Myocyte (in vitro differentiated cells): ENCODE results near the gene WSB1. TPM values are rescaled to one million over a fixed set of nuclear protein-coding genes. Genes with fewer than 3 reads are reported as not detected.
"Not testable (repeated sequence)": the region's sequence is repeated elsewhere in the genome, so short reads cannot be mapped to it uniquely, and the experiment has no call there.

Experiments
- DNase-seq: peaks from one replicate; pipeline ENCODE4 v3.0.0-alpha.2; 2012; ENCODE audit warnings: low read depth
- polyA plus RNA-seq: library from polyadenylated mRNA; unstranded; fragments of >200 nt; gene quantifications from one replicate; pipeline ENCODE4 v1.2.1, GENCODE V29; 2012; ENCODE audit warnings: missing spikeins
- total RNA-seq: library from RNA; depleted of rRNA; stranded (reverse); fragments of >200 nt; gene quantifications from 2 replicates; pipeline ENCODE4 v1.2.3, GENCODE V29; 2014

The WSB1 gene
- 128 and 134 TPM in 2 replicates for total RNA-seq
- polyA plus RNA-seq, result 85.8 TPM

GRCh38 chr17:27293898-27294688 lies at the start of gene WSB1:
Gene WSB1, plus strand, starts transcription at chr17:27294114. Its CDS starts 282 bp downstream, at chr17:27294396.
- peak; percentile 95 for DNase-seq

GRCh38 chr17:27244491-27245223 lies 49.3 kb upstream of the WSB1 start:
- peak; percentile 75 for DNase-seq

DNA sequence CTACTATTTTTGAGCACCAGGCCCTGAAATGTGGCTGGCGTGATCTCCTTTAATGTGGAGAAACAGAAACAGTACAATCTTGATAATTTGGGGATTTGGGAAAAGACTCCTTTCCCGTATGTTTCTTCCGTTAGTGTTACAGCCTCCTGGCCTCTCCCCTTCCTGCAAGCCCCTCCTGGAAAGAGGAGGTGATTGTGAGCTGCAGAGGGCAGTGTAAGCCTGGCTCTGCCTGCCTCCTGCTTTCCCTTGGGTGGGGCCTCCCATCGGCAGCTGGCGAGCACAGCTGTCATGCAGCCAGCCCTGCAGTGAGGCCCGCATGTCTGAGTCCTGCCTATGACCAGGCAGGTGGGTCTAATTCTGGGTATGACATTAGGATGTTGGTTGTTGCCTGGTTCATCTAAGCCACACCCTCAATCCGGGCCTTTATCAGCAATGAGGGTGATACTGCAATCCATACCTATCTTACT lies 48.7 kb upstream of the WSB1 start:
- DNase-seq, result peak; percentile 95

- no peak for DNase-seq
Observed at GRCh38 chr17:27246537-27246936, 47.4 kb upstream of the WSB1 start.

DNA sequence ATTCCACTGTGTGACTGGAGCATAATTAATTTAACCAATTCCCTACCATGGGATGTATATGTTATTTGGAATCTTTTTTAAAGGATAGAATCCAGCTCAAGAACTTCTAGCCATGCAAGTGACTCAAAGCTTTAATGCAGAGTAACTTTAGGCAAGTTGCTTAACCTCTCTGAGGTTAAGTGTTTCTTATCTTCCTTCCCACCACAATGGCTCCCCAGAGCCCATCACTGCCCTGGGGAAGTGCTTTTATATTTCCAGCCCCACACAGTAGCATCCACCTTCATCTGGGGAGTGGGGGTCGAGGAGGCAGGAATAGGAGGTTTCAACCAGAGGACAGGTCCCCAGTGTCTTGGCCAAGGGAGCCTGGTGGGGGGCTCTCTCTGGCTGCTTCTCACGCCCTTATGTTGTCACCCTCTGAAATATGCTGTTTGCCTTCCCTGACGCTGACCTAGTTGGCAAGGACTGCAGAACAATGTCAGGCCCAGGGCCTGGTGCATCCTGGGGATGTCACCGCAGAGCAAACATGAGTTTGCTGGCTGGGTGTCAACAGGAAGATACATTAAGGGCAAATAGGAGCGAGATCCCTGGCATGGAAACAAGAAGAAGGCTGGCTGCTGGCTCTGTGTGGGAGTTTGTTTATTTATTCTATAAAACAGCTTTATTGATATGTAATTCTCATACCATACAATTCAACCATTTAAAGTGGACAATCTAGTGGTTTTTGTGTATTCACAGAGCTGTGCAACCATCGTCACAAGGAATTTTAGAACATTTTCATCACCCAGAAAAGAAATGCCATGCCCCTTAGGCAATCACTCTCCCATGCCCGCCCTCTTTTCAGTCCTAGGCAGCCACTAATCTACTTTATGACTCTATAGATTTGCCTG lies 46.6 kb upstream of the WSB1 start:
- peak; percentile 29 for DNase-seq

GRCh38 chr17:27247958-27248342 lies 46.0 kb upstream of the WSB1 start:
- DNase-seq, result no peak

DNA sequence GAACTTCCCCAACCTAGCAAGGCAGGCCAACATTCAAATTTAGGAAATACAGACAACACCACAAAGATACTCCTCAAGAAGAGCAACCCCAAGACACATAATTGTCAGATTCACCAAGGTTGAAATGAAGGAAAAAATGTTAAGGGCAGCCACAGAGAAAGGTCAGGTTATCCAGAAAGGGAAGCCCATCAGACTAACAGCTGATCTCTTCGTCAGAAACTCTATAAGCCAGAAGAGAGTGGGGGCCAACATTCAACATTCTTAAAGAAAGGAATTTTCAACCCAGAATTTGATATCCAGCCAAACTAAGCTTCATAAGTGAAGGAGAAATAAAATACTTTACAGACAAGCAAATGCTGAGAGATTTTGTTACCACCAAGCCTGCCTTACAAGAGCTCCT lies 43.1 kb upstream of the WSB1 start:
- not testable (repeated sequence) for DNase-seq

GRCh38 chr17:27254802-27255201 lies 39.1 kb upstream of the WSB1 start:
- not testable (repeated sequence) for DNase-seq

- peak; percentile 15 for DNase-seq
Observed at GRCh38 chr17:27256225-27257030, 37.5 kb upstream of the WSB1 start.

GRCh38 chr17:27257031-27257357 lies 36.9 kb upstream of the WSB1 start:
- DNase-seq, result no peak

DNA sequence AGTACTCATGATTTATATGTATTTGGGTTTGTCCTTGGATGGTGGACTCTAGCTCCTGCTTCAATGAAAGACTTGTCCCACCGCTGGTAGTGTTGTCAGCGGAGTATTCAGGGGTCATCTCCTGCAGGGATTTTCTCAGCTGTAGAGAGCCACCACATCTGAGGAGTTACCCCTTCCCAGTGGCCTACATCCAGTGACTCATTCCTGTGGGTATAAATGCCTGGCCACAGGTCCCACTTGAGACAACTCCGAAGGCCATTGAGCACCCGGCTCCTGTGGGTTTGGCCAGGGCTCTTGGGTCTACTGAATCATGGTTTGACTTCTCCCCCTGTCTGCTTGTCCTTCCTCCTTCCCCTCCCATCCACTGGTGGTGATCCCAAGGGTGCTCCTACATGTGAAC lies 34.6 kb upstream of the WSB1 start:
- DNase-seq, result peak; percentile 75

DNA sequence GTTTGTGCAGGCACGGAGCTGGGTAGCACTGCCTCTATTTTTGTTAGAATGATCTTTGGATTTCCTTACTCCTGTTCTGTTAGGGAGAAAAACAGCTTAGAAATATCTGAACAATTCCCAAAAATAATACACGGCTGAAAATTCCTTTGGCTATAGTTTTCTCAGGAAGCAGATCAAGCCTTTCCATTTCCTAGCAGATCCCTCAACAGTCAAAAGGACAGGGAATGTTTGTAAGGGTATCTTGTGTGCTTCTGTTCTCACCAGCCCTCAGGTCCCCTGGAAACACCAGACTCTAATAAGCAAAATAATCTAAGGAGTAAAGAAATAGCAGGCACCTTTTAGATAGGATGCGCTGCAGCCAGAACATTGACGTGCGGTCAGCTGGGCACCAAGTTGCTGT lies 30.5 kb upstream of the WSB1 start:
- DNase-seq, result no peak

GRCh38 chr17:27264068-27264812 lies 29.7 kb upstream of the WSB1 start:
- no peak for DNase-seq

GRCh38 chr17:27265333-27265732 lies 28.6 kb upstream of the WSB1 start:
- no peak for DNase-seq

DNA sequence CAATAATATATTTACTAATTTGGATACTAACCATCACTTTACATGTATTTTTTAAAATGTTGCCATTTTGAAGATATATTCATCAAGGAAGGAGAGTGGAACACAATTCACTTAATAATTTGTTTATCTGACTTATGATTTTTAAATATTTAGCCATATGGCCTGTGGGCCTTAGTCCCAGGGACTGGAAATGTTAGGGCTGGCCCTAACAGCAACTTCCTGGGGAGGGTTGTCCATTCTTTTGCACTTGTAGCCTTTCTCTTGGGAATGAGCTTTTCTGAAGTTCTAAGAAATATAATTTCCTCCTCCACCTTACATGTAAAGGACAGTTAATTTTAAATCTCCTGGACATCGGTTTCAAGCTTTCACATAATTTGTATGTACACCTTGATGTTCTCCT lies 27.7 kb upstream of the WSB1 start:
- no peak for DNase-seq

DNA sequence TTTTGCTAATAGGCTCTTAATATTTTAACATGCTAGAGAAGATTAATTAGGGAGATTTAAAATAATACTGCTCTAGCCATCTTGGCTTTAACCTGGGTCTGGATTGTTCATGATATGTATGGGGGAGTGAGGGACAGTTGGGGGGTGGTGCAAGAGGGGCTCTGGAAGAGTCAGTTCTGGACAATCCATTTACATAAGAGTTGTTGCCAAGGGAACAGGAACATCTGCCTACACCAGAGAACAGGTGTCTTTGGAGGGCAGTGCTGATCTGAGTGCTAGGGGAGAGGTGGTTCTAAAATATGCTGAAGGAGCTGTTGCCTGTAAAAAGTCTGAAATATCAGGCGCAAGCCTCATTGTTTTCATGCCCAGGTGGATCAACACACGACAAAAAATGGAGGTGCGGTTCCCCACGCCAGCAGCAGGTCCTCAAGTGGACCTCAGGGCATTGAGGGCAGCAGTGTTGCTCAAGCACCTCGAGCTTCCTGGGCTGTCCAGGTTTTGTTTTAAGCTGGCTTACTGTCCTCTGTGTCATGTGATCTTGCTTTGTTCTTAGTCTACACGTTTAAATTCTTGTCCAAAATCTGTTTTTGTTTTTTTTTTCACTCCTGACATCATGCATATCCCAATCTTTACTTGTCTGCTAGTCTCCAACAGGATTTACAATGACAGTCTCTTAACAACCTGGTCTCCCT lies 25.4 kb upstream of the WSB1 start:
- DNase-seq, result no peak

DNA sequence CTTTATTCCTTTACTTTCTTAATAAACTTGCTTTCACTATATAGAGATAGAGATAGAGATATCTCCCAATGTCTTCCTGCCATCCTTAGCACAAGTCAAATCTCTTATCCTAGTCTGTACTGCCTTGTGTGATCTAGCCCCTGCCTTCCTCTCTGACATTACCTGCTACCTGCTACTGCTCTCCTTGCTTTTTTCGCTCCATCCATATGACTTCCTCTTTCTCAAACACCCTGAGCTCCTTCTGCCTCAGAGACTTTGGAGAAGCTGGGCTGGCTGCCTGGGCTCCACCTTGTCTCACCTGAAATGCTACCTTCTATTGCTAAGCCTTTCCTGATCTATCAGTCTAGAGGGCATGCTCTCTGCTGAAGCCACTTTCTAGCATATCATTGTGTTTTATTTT lies 24.7 kb upstream of the WSB1 start:
- no peak for DNase-seq

GRCh38 chr17:27269974-27270373 lies 23.9 kb upstream of the WSB1 start:
- no peak for DNase-seq

DNA sequence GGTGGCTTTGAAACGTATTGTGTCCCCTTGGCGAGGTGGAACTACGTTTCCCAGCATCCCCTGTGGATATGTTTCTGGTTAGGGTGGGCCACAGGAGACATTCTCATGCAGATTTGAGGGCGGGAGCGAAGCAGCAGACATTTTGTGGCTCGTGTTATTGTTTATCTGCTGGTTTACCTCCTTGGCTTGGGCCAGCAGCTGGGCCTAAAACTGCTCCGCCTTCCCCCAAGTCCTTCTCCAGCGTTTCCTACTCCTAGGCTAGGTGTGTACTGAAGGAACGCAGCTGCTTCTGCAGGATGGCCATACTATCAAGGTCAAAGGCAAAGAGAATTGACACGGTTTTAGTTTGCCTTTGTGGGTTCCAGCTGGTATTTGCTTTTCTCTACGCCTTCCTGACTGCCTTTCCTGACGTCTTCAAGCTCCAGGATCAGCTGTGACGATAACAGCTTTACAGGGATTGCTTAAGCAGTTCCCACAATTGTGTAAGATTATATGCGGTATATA lies 17.2 kb upstream of the WSB1 start:
- no peak for DNase-seq
